ENCODE results near the gene PLCD3. TPM values are rescaled to one million over a fixed set of nuclear protein-coding genes. Genes with fewer than 3 reads are reported as not detected.
A peak's percentile ranks its signal among the peaks of the same experiment; 100 is the strongest.
"Not testable (repeated sequence)": the region's sequence is repeated elsewhere in the genome, so short reads cannot be mapped to it uniquely, and the experiment has no call there.

PLCD3 gene
- total RNA-seq, 1 donor from 2014 or later: 34.1 TPM

DNA sequence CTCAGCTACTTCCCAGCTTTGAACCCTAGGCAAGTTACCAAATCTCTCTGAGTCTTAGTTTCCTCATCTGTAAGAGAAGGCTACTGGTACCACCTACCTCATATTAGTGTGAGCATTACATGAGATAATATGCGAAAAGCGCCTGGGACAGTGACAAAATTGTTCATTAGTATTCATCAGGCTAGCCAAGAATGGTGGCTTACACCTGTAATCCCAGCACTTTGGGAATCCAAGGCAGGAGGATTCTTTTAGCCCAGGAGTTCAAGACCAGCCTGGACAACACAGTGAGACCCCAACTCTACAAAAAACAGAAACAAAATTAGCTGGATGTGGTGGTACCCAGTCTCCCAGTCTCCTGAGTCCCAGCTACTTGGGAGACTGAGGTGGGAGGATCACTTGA lies 3.3 kb downstream of the PLCD3 start:
- peaks cover 64% of the 10 kb centered on the region for H3K4me1 ChIP-seq
- no peak for TF ChIP-seq POLR2AphosphoS5 (IDR thresholded peaks at IDR 0.05; ENCODE audit: insufficient read depth in 1 of 2, low read depth in 1 of 2)
- intact Hi-C loops (cut with DNase I): no loop called here

DNA sequence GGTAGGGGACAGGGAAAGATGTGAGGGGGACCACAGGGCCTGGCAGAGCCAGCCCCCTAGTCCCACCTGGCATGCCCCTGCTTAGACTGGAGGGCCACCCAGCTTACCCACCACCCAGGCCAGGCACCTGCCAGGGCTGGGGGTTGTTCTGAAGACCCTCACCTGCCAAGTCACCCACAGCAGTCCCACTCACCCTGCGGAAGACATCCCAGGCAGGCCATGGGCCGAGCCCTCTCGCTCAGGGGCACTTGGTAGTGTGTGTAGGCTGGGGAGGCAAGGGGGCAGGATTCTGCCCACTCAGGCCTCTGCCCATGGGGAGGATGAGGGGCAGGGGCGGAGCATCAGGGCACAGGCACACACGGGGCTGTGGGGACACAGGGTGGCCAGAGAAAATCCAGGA lies 4.0 kb downstream of the PLCD3 start:
- Histone ChIP-seq H3K4me1 (peaks cover 70% of the 10 kb centered on the region), H3K27me3 (no peaks in the 10 kb centered on the region), H3K4me3 (no peak overlapping the region), H3K36me3 (no peaks in the 10 kb centered on the region), H3K27ac (peak overlapping the region; percentile 98), H3K9me3 (no peaks in the 10 kb centered on the region)
- intact Hi-C loops (cut with DNase I): no loop called here
- TF ChIP-seq POLR2AphosphoS5 (IDR thresholded peaks at IDR 0.05; ENCODE audit: insufficient read depth in 1 of 2, low read depth in 1 of 2) (no peak), POLR2A (IDR thresholded peaks at IDR 0.05) (no peak)
- TF ChIP-seq, protein P1, sequence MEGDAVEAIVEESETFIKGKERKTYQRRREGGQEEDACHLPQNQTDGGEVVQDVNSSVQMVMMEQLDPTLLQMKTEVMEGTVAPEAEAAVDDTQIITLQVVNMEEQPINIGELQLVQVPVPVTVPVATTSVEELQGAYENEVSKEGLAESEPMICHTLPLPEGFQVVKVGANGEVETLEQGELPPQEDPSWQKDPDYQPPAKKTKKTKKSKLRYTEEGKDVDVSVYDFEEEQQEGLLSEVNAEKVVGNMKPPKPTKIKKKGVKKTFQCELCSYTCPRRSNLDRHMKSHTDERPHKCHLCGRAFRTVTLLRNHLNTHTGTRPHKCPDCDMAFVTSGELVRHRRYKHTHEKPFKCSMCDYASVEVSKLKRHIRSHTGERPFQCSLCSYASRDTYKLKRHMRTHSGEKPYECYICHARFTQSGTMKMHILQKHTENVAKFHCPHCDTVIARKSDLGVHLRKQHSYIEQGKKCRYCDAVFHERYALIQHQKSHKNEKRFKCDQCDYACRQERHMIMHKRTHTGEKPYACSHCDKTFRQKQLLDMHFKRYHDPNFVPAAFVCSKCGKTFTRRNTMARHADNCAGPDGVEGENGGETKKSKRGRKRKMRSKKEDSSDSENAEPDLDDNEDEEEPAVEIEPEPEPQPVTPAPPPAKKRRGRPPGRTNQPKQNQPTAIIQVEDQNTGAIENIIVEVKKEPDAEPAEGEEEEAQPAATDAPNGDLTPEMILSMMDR (IDR thresholded peaks at IDR 0.05): no peak
- no peak for DNase-seq (ENCODE audit: extremely low spot score in 2 of 2)

More for the DNA sequence above, 3.3 kb downstream of the PLCD3 start:
- H3K27ac ChIP-seq: peak overlapping the region; percentile 98
- H3K27me3 ChIP-seq: no peaks in the 10 kb centered on the region
- no peaks in the 10 kb centered on the region for H3K9me3 ChIP-seq
- DNase-seq (ENCODE audit: extremely low spot score in 2 of 2): no peak
- H3K36me3 ChIP-seq: no peaks in the 10 kb centered on the region
- no peak overlapping the region for H3K4me3 ChIP-seq

DNA sequence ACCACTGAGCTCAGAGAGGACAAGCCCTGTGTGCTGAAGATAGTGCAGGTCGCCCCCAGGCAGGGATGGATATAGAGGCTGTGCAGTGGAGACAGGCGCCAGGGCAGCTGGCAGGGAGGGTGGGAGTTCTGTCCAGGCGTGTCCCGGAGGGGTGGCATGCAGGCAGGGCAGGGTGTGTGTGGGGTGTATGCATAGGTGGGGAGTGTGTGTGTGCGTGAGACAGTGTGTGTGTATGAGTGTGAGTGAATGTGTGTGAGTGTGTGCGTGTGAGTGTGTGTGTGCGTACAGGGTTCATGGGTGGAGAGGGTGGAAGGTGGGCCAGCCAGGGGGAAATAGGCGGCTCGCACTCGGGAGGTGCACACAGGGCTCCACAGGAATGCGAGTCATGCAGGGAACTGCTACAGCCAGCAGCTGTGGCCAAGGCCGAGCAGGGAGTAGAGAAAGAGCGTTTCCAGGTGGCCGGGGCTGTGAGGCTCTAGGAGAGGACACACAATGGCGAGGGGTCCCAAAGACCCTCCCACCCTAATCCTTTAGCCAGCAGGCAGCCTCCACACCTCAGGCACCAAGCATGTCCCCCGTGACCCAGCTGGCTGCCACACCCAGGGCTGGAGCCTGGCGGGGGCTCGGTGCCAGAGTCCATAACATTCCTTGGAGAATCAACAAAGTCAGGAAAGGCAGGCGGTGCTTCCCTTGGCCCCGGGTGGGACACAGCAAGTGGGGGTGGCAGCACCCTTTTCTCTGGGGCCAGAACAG lies 4.6 kb downstream of the PLCD3 start:
- TF ChIP-seq, protein P1 (IDR thresholded peaks at IDR 0.05): no peak
- TF ChIP-seq POLR2A (IDR thresholded peaks at IDR 0.05) (no peak), POLR2AphosphoS5 (IDR thresholded peaks at IDR 0.05; ENCODE audit: insufficient read depth in 1 of 2, low read depth in 1 of 2) (no peak)
- no peak for DNase-seq (ENCODE audit: extremely low spot score in 2 of 2)
- H3K27ac ChIP-seq: peak overlapping the region; percentile 98
- H3K9me3 ChIP-seq: no peaks in the 10 kb centered on the region
- peaks cover 76% of the 10 kb centered on the region for H3K4me1 ChIP-seq
- no peaks in the 10 kb centered on the region for H3K27me3 ChIP-seq
- intact Hi-C loops (cut with DNase I): no loop called here
- no peak overlapping the region for H3K4me3 ChIP-seq
- no peaks in the 10 kb centered on the region for H3K36me3 ChIP-seq

DNA sequence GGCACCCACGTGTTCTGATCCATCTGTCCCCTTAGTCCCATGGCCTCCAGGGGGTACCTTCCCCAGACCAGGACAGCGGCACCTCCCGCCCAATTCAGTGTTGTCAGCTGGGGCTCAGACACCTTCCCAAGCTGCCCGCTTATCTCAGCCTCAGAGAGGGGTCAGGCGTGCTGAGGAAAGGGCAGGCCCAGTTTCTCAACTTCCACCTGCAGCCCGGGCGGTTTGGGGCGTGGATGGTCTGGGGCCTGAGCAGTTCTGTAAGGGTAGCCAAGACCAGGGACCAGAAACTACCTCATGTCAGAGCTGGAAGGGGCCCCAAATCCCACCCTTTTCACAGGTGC lies 5.1 kb downstream of the PLCD3 start:
- DNase-seq (ENCODE audit: extremely low spot score in 2 of 2): no peak
- TF ChIP-seq POLR2AphosphoS5 (IDR thresholded peaks at IDR 0.05; ENCODE audit: insufficient read depth in 1 of 2, low read depth in 1 of 2): no peak
- TF ChIP-seq, protein P1 (IDR thresholded peaks at IDR 0.05): no peak
- no peak for TF ChIP-seq POLR2A (IDR thresholded peaks at IDR 0.05)
- no peaks in the 10 kb centered on the region for H3K36me3 ChIP-seq
- H3K9me3 ChIP-seq: no peaks in the 10 kb centered on the region
- no peaks in the 10 kb centered on the region for H3K27me3 ChIP-seq
- intact Hi-C loops (cut with DNase I): no loop called here
- H3K4me3 ChIP-seq: no peak overlapping the region
- peaks cover 81% of the 10 kb centered on the region for H3K4me1 ChIP-seq
- peak overlapping the region; percentile 98 for H3K27ac ChIP-seq

DNA sequence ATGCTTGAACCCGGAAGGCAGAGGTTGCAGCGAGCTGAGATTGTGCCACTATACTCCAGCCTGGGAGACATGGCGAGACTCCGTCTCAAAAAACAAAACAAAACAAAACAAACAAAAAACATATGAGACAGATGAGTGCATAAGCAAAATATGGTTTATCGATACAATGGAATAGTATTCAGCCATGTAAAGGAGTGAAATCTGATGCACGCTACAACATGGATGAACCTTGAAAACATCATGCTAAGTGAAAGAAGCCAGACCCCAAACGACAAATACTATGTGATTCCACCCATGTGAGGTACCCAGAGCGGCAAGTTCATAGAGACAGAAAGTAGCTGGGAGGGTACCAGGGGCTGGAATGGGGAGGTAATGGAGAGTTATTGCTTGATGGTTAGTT lies 6.8 kb downstream of the PLCD3 start:
- Histone ChIP-seq H3K36me3 (no peaks in the 10 kb centered on the region), H3K4me1 (peaks cover 66% of the 10 kb centered on the region), H3K27ac (peak overlapping the region; percentile 88), H3K27me3 (no peaks in the 10 kb centered on the region), H3K9me3 (no peaks in the 10 kb centered on the region), H3K4me3 (no peak overlapping the region)
- no peak for DNase-seq (ENCODE audit: extremely low spot score in 2 of 2)
- no peak for TF ChIP-seq POLR2A (IDR thresholded peaks at IDR 0.05)
- TF ChIP-seq, protein P1 (IDR thresholded peaks at IDR 0.05): no peak
- TF ChIP-seq POLR2AphosphoS5 (IDR thresholded peaks at IDR 0.05; ENCODE audit: insufficient read depth in 1 of 2, low read depth in 1 of 2): no peak
- intact Hi-C loops (cut with DNase I): no loop called here

DNA sequence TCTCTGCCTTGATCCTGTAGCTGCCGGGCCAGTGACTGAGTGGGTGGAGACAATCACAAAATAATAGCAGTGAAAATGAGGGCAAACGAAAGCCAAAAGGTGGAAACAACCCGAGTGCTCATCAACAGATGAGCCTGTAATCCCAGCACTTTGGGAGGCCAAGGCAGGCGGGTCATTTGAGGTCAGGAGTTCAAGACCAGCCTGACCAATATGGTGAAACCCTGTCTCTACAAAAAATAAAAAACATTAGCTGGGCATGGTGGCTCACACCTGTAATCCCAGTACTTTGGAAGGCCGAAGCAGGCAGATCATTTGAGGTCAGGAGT lies 7.6 kb downstream of the PLCD3 start:
- H3K36me3 ChIP-seq; intact Hi-C loops (cut with DNase I); H3K27me3 ChIP-seq; DNase-seq (ENCODE audit: extremely low spot score in 2 of 2); H3K9me3 ChIP-seq; H3K4me3 ChIP-seq: not testable (repeated sequence)
- Histone ChIP-seq H3K4me1 (peaks cover 60% of the 10 kb centered on the region), H3K27ac (peak overlapping the region; percentile 88)
